Measurements from ENCODE around the gene HS1BP3. TPM values are rescaled to one million over a fixed set of nuclear protein-coding genes. Genes with fewer than 3 reads are reported as not detected.

The HS1BP3 gene
- total RNA-seq, 1 donor from 2014 or later = 20.1 TPM

DNA sequence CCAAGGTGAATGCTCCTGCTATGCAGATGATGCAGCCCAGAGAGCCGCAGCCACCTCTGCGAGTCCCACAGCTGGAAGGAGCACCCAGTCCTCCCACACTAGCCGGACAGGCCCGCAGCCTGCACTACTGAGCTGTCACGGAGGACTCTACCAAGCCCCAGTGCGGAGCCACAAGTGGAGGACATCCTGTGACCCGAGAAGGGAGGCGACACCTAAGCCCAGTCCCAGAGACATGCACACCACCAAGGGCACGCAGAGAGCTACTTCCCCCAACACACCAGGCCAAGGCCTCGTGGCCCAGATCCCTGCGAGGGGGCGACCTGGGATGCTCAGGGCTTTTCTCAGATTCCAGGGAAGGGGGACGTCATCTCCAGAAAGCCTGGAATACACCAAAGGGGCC, 12.9 kb downstream of the HS1BP3 start:
- ATAC-seq (no peak), DNase-seq (ENCODE audit: missing footprints) (peak; percentile 60)
- intact Hi-C loops (cut with DNase I) = loop anchor here (5.0 kb wide), 1 partner anchor 131 kb away; no protein-coding TSS in a partner anchor

DNA sequence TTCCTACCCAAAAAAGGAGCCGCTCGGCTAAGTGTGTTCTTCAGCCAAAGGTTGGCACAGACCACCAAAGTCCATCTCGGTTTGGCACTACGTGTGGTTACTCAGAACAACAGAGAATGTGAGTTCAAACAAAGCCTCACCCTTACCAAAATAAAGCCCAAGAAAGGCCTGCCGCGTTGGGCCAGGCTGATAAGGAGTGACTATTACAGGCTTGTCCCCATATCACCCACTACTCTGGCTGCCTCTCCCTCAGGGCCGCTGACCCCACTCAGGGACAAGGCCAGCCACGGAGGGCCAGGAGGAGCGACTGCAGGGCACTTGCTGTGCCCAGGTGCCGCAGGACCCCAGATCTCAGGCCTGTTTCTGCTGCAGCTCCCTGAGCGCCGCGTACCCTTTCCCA, 13.8 kb downstream of the HS1BP3 start:
- intact Hi-C loops (cut with DNase I) = loop anchor here (5.0 kb wide), 1 partner anchor 130 kb away; no protein-coding TSS in a partner anchor
- ATAC-seq (peak; percentile 70), DNase-seq (ENCODE audit: missing footprints) (peak; percentile 65)

- DNase-seq (ENCODE audit: missing footprints) = peak; percentile 91
- peak; percentile 87 for ATAC-seq
- intact Hi-C loops (cut with DNase I) = loop anchor here (1.0 to 5.0 kb wide), 3 partner anchors 35 to 193 kb away; no protein-coding TSS in a partner anchor
Observed at GRCh38 chr2:20635675-20636584, 15.0 kb downstream of the HS1BP3 start.

GRCh38 chr2:20635113-20635510, 15.8 kb downstream of the HS1BP3 start:
- DNase-seq (ENCODE audit: missing footprints) (no peak), ATAC-seq (no peak)
- intact Hi-C loops (cut with DNase I) = loop anchor here (1.0 to 5.0 kb wide), 3 partner anchors 34 to 192 kb away; no protein-coding TSS in a partner anchor

GRCh38 chr2:20634507-20635112, 16.3 kb downstream of the HS1BP3 start:
- DNase-seq (ENCODE audit: missing footprints) (peak; percentile 26), ATAC-seq (no peak)
- intact Hi-C loops (cut with DNase I) = loop anchor here (1.0 to 5.0 kb wide), 4 partner anchors 34 to 191 kb away; no protein-coding TSS in a partner anchor

- intact Hi-C loops (cut with DNase I) = loop anchor here (2.0 to 5.0 kb wide), 2 partner anchors 33 to 102 kb away; no protein-coding TSS in a partner anchor
- peak; percentile 18 for ATAC-seq
- DNase-seq (ENCODE audit: missing footprints) = peak; percentile 76
Observed at GRCh38 chr2:20633794-20634506, 16.9 kb downstream of the HS1BP3 start.

- no peak for ATAC-seq
- intact Hi-C loops (cut with DNase I) = loop anchor here (5.0 kb wide), 1 partner anchor 101 kb away; no protein-coding TSS in a partner anchor
- DNase-seq (ENCODE audit: missing footprints) = peak; percentile 55
Observed at GRCh38 chr2:20633001-20633400, 17.9 kb downstream of the HS1BP3 start.

DNA sequence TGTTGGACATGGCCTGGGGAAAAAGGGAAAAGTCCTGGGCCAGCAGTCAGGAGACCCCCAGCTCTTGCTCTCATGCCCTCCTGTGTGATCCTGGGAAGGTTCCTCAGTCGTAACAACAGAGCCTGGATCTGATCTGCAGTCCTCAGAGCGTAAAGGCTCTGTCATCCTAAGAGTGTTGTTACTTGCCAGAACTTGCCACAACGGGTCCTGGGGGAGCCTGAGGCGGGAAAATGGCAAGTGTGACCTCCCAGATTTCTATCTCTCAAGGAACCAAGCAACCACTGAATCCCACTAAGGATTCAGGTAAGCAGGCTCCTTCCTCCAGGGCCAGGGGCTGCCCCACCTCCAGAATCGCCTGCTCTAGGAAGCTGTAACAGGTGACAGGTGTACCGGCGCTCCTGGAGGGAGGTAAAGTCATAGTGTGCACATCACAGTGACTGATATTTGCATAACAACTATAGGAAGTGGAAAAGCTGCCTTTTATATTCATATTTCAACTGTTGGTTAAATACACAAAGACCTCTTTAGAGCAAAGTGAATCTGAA, 18.4 kb downstream of the HS1BP3 start:
- DNase-seq (ENCODE audit: missing footprints) (peak; percentile 14), ATAC-seq (no peak)
- intact Hi-C loops (cut with DNase I) = loop anchor here (5.0 kb wide), 1 partner anchor 100 kb away; no protein-coding TSS in a partner anchor

GRCh38 chr2:20631617-20632307, 19.1 kb downstream of the HS1BP3 start:
- peak; percentile 37 for DNase-seq (ENCODE audit: missing footprints)

GRCh38 chr2:20630967-20631366, 19.9 kb downstream of the HS1BP3 start:
- peak; percentile 32 for DNase-seq (ENCODE audit: missing footprints)
- ATAC-seq = no peak
- intact Hi-C loops (cut with DNase I) = loop anchor here (5.0 kb wide), 1 partner anchor 99 kb away; no protein-coding TSS in a partner anchor

More at GRCh38 chr2:20631617-20632307, 19.1 kb downstream of the HS1BP3 start:
- intact Hi-C loops (cut with DNase I) = loop anchor here (5.0 kb wide), 1 partner anchor 99 kb away; no protein-coding TSS in a partner anchor
- ATAC-seq = no peak

- ATAC-seq (no peak), DNase-seq (ENCODE audit: missing footprints) (peak; percentile 52)
- intact Hi-C loops (cut with DNase I) = loop anchor here (5.0 kb wide), 1 partner anchor 97 kb away; no protein-coding TSS in a partner anchor
Observed at GRCh38 chr2:20629581-20630171, 21.2 kb downstream of the HS1BP3 start.

DNA sequence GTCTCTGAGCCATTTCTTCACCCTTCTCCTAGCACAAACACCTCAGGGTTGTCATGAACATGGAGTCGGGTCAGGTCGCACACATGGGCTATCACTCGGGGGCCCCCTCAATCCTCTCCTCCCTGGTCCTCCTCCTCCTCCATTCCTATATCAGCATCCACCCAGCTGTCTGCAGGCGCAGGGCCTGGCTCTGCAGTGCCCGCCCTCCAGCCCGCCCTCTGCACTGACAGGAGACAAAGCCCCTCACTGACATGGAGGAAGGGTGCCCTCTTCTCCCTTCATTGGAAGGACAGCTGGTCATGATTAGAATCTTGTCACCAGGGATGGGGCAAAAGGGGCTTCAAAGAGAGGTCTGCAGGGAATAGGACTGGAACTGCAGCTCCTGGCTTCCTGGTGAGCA, 21.7 kb downstream of the HS1BP3 start:
- intact Hi-C loops (cut with DNase I) = no loop called here
- ATAC-seq (no peak), DNase-seq (ENCODE audit: missing footprints) (peak; percentile 1)

GRCh38 chr2:20627712-20628380, 23.1 kb downstream of the HS1BP3 start:
- intact Hi-C loops (cut with DNase I) = no loop called here
- peak; percentile 9 for DNase-seq (ENCODE audit: missing footprints)
- no peak for ATAC-seq

GRCh38 chr2:20626698-20627513, 24.0 kb downstream of the HS1BP3 start:
- peak; percentile 65 for DNase-seq (ENCODE audit: missing footprints)
- intact Hi-C loops (cut with DNase I) = no loop called here
- ATAC-seq = no peak

GRCh38 chr2:20626392-20626697, 24.6 kb downstream of the HS1BP3 start:
- no peak for ATAC-seq
- intact Hi-C loops (cut with DNase I) = no loop called here
- DNase-seq (ENCODE audit: missing footprints) = no peak

Measured in Right ventricle myocardium inferior (tissue), 1 donor.